Natural killer cell (primary cell): ENCODE measurements around the gene BOC. TPM values are rescaled to one million over a fixed set of nuclear protein-coding genes. Genes with fewer than 3 reads are reported as not detected.
A peak's percentile ranks its signal among the peaks of the same experiment; 100 is the strongest.
"Not testable (repeated sequence)": the region's sequence is repeated elsewhere in the genome, so short reads cannot be mapped to it uniquely, and the experiment has no call there.

Experiments
- ATAC-seq, 3 donors: fragments of 150-1000 bp in 2 of 3; fragments of 200-7000 bp in 1 of 3; cut with Tn5 transposase; 1 replicate in 1 of 3; 2 replicates in 2 of 3; pipeline ENCODE4 v1.10.0; 2021; ENCODE audit warnings: mild to moderate bottlenecking in 2 of 3, moderate library complexity in 2 of 3
- DNase-seq, 2 donors: peaks; one replicate each; pipeline versions ENCODE4 v3.0.0 to v3.0.0-alpha.2; 2013 to 2021; ENCODE audit warnings: mixed read lengths in 1 of 2
- H3K27ac ChIP-seq: one replicate; pipeline ENCODE4 v1.5.1; 2013; ENCODE audit warnings: mild to moderate bottlenecking, low read length
- H3K27me3 ChIP-seq: one replicate; pipeline ENCODE4 v1.6.1; 2013; ENCODE audit warnings: low read length; ENCODE audit not compliant: control insufficient read depth, insufficient read depth
- H3K36me3 ChIP-seq: one replicate; pipeline ENCODE4 v1.6.1; 2013; ENCODE audit warnings: low read length; ENCODE audit not compliant: control insufficient read depth, insufficient read depth
- H3K4me1 ChIP-seq: one replicate; pipeline ENCODE4 v1.6.1; 2013; ENCODE audit warnings: low read length; ENCODE audit not compliant: control insufficient read depth, insufficient read depth
- H3K4me3 ChIP-seq: one replicate; pipeline ENCODE4 v1.5.1; 2013; ENCODE audit warnings: low read length
- H3K9me3 ChIP-seq: one replicate; pipeline ENCODE4 v1.6.1; 2013; ENCODE audit warnings: low read length; ENCODE audit not compliant: control insufficient read depth, insufficient read depth
- H3K27ac Mint-ChIP-seq, 2 donors: one replicate each; pipeline ENCODE4 v1.8.0; 2022; ENCODE audit warnings: mild to moderate bottlenecking in 2 of 2, mixed read lengths in 2 of 2, moderate library complexity in 1 of 2
- H3K27me3 Mint-ChIP-seq, 2 donors: one replicate each; pipeline ENCODE4 v1.8.0; 2022; ENCODE audit warnings: low read depth in 2 of 2, mixed read lengths in 2 of 2
- H3K36me3 Mint-ChIP-seq: one replicate; pipeline ENCODE4 v1.8.0; 2022; ENCODE audit warnings: mixed read lengths
- H3K4me1 Mint-ChIP-seq, 2 donors: one replicate each; pipeline ENCODE4 v1.8.0; 2022; ENCODE audit warnings: mixed read lengths in 2 of 2
- H3K4me3 Mint-ChIP-seq: one replicate; pipeline ENCODE4 v1.8.0; 2022; ENCODE audit warnings: mild to moderate bottlenecking, moderate library complexity, mixed read lengths
- H3K9me3 Mint-ChIP-seq, 2 donors: one replicate each; pipeline ENCODE4 v1.8.0; 2022; ENCODE audit warnings: mixed read lengths in 2 of 2
- CTCF ChIP-seq: fragments of 200-600 bp; IDR thresholded peaks from one replicate; pipeline ENCODE4 v1.8.0; 2022; ENCODE audit warnings: antibody characterized with exemption
- WGBS: methylation state at CpG from one replicate; pipeline ENCODE4 v1.1.7; 2013; ENCODE audit warnings: missing lambda C conversion rate; ENCODE audit not compliant: insufficient coverage; 5-methylcytosine and 5-hydroxymethylcytosine counted together
- intact Hi-C: fragments of 100-400 bp; cut with micrococcal nuclease; formaldehyde crosslinking; loops from one replicate; pipeline ENCODE4 v1.14.2; 2022
- total RNA-seq, 4 donors: library from RNA; stranded (reverse); fragments of 120-200 nt in 1 of 4; gene quantifications; one replicate each; pipeline versions ENCODE4 v1.2.3 to v1.2.4, GENCODE V29; 2013 to 2022

Gene BOC
- total RNA-seq, 3 donors from 2014 or later (not counting 1 experiment from before 2014, with no cell fraction given): 0.10 TPM; not detected in 2

GRCh38 chr3:113167825-113168801 is 43.2 kb upstream of the BOC start:
- Mint-ChIP-seq H3K9me3 (no peaks in the 10 kb centered on the region), H3K36me3 (no peaks in the 10 kb centered on the region), H3K4me1 (no peaks in the 10 kb centered on the region), H3K27ac (no peak overlapping the region), H3K4me3 (no peak overlapping the region), H3K27me3 (peaks cover 0 to 12% of the 10 kb centered on the region in 2 donors)
- Histone ChIP-seq H3K4me1 (no peaks in the 10 kb centered on the region), H3K9me3 (no peaks in the 10 kb centered on the region), H3K36me3 (no peaks in the 10 kb centered on the region), H3K27ac (no peak overlapping the region), H3K4me3 (no peak overlapping the region), H3K27me3 (no peaks in the 10 kb centered on the region)
- DNase-seq (no peak), ATAC-seq (no peak)
- TF ChIP-seq CTCF: no peak
- intact Hi-C loops: no loop called here
- WGBS: 93% methylated on average over 7 of the region's 7 CpGs

- 79% methylated on average over 6 of the region's 6 CpGs for WGBS
- H3K36me3 Mint-ChIP-seq: no peaks in the 10 kb centered on the region
These were observed 41.4 kb upstream of the BOC start for GRCh38 chr3:113169891-113170452.

GRCh38 chr3:113170771-113171170 is 40.6 kb upstream of the BOC start:
- no peaks in the 10 kb centered on the region for H3K27me3 ChIP-seq
- no peak overlapping the region for H3K4me3 ChIP-seq
- intact Hi-C loops: no loop called here
- Mint-ChIP-seq H3K36me3 (no peaks in the 10 kb centered on the region), H3K4me3 (no peak overlapping the region), H3K9me3 (no peaks in the 10 kb centered on the region), H3K27ac (no peak overlapping the region), H3K4me1 (no peaks in the 10 kb centered on the region), H3K27me3 (peaks cover 0 to 8% of the 10 kb centered on the region in 2 donors)
- TF ChIP-seq CTCF: no peak
- H3K36me3 ChIP-seq: no peaks in the 10 kb centered on the region
- no peaks in the 10 kb centered on the region for H3K9me3 ChIP-seq
- H3K4me1 ChIP-seq: no peaks in the 10 kb centered on the region
- ATAC-seq: no peak
- 96% methylated on average over 4 of the region's 7 CpGs for WGBS
- DNase-seq: no peak
- H3K27ac ChIP-seq: no peak overlapping the region

More at GRCh38 chr3:113169891-113170452, 41.4 kb upstream of the BOC start:
- Mint-ChIP-seq H3K27ac (no peak overlapping the region), H3K4me3 (no peak overlapping the region), H3K27me3 (peaks cover 0 to 8% of the 10 kb centered on the region in 2 donors), H3K4me1 (no peaks in the 10 kb centered on the region), H3K9me3 (no peaks in the 10 kb centered on the region)
- Histone ChIP-seq H3K4me1 (no peaks in the 10 kb centered on the region), H3K27ac (no peak overlapping the region), H3K27me3 (no peaks in the 10 kb centered on the region), H3K36me3 (no peaks in the 10 kb centered on the region), H3K9me3 (no peaks in the 10 kb centered on the region), H3K4me3 (no peak overlapping the region)
- ATAC-seq (peak in 1 of 3 donors; percentile 27), DNase-seq (no peak)
- no peak for TF ChIP-seq CTCF
- intact Hi-C loops: no loop called here

- H3K27ac Mint-ChIP-seq, DNase-seq, ATAC-seq, H3K4me1 Mint-ChIP-seq, H3K36me3 ChIP-seq, H3K4me3 ChIP-seq, H3K27me3 ChIP-seq, H3K27me3 Mint-ChIP-seq, intact Hi-C loops, H3K9me3 Mint-ChIP-seq, H3K9me3 ChIP-seq, H3K36me3 Mint-ChIP-seq, H3K4me1 ChIP-seq, H3K27ac ChIP-seq, H3K4me3 Mint-ChIP-seq: not testable (repeated sequence)
- 62% methylated on average over 4 of the region's 5 CpGs for WGBS
These were observed 39.6 kb upstream of the BOC start for GRCh38 chr3:113171675-113172300.
